K562 (cell line): ENCODE measurements around the gene METRN. TPM values are rescaled to one million over a fixed set of nuclear protein-coding genes. Genes with fewer than 3 reads are reported as not detected.

Experiments
- BRD4 ChIP-seq: fragments of 200-600 bp; sonication (generic); IDR thresholded peaks from 2 replicates; pipeline ENCODE4 v1.6.1; 2017; ENCODE audit warnings: inconsistent platforms
- CBX5 ChIP-seq: IDR thresholded peaks from 2 replicates; pipeline ENCODE4 v1.6.1; 2014; ENCODE audit warnings: low read depth, borderline replicate concordance
- FOXJ2 ChIP-seq: fragments of 200-800 bp; sonication (Bioruptor generic); IDR thresholded peaks from 2 replicates; pipeline ENCODE4 v1.6.1; 2016; ENCODE audit warnings: missing genetic modification characterization, missing compliant biosample characterization
- HMGN3 ChIP-seq: IDR thresholded peaks from 2 replicates; pipeline ENCODE4 v1.6.1; 2011; ENCODE audit warnings: borderline replicate concordance, low read depth, mild to moderate bottlenecking, mixed read lengths, low read length; ENCODE audit not compliant: insufficient read length; ENCODE audit errors: extremely low read depth
- KAT8 ChIP-seq: fragments of 450-650 bp; IDR thresholded peaks from 2 replicates; pipeline ENCODE4 v1.6.1; 2016; ENCODE audit warnings: low read depth, mild to moderate bottlenecking
- LEF1 ChIP-seq: fragments of 450-650 bp; IDR thresholded peaks from 2 replicates; pipeline ENCODE4 v1.6.1; 2016; ENCODE audit warnings: mild to moderate bottlenecking
- NCOR1 ChIP-seq: fragments of 450-650 bp; IDR thresholded peaks from 2 replicates; pipeline ENCODE4 v1.6.1; 2016; ENCODE audit warnings: mild to moderate bottlenecking, moderate library complexity
- PHB ChIP-seq: fragments of 250-450 bp; sonication (Bioruptor Pico); IDR thresholded peaks from 2 replicates; pipeline ENCODE4 v1.5.0; 2021
- PURB ChIP-seq: sonication (generic); formaldehyde crosslinking; IDR thresholded peaks from 2 replicates; pipeline ENCODE4 v1.9.0; 2021; ENCODE audit warnings: low read depth, mild to moderate bottlenecking, missing genetic modification reagents
- RB1 ChIP-seq: fragments of 450-650 bp; IDR thresholded peaks from 2 replicates; pipeline ENCODE4 v1.6.1; 2017; ENCODE audit warnings: low read depth, mild to moderate bottlenecking
- RBM17 ChIP-seq: fragments of 200-400 bp; formaldehyde crosslinking; IDR thresholded peaks from 2 replicates; pipeline ENCODE4 v1.6.1; 2017; ENCODE audit warnings: low read depth, mild to moderate bottlenecking, low read length, borderline replicate concordance
- SAFB2 ChIP-seq: fragments of 200-400 bp; formaldehyde crosslinking; IDR thresholded peaks from 2 replicates; pipeline ENCODE4 v1.6.1; 2018; ENCODE audit warnings: borderline replicate concordance, low read length, low read depth, moderate library complexity; ENCODE audit not compliant: severe bottlenecking
- SMARCA5 ChIP-seq: fragments of 450-650 bp; IDR thresholded peaks from 2 replicates; pipeline ENCODE4 v1.6.1; 2016
- SMC3 ChIP-seq: conservative IDR thresholded peaks from 2 replicates; pipeline ENCODE4 v1.6.1; 2011; ENCODE audit warnings: low read depth, low read length, improper control_type of control experiment; ENCODE audit not compliant: insufficient read depth
- STAT5B ChIP-seq: fragments of 250-450 bp; sonication (Bioruptor Pico); IDR thresholded peaks from 2 replicates; pipeline ENCODE4 v1.8.0; 2021; ENCODE audit warnings: mild to moderate bottlenecking, inconsistent platforms
- TCFL5 ChIP-seq: fragments of 250-450 bp; sonication (Bioruptor Pico); conservative IDR thresholded peaks from 2 replicates; pipeline ENCODE4 v1.6.1; 2021; ENCODE audit warnings: mild to moderate bottlenecking, moderate library complexity, matching md5 sums
- TFAM ChIP-seq: fragments of 250-450 bp; sonication (Bioruptor Pico); conservative IDR thresholded peaks from 2 replicates; pipeline ENCODE4 v1.5.0; 2021; ENCODE audit warnings: mild to moderate bottlenecking, moderate library complexity
- XRCC4 ChIP-seq: IDR thresholded peaks from one replicate; pipeline ENCODE4 v1.6.1; 2011; ENCODE audit not compliant: insufficient read depth, insufficient read length; ENCODE audit errors: extremely low read depth
- ZBTB1 ChIP-seq: sonication (generic); formaldehyde crosslinking; IDR thresholded peaks from 2 replicates; pipeline ENCODE4 v1.8.1; 2023; ENCODE audit warnings: missing genetic modification reagents, low read depth, mild to moderate bottlenecking, borderline replicate concordance
- ZKSCAN1 ChIP-seq: fragments of 150-350 bp; IDR thresholded peaks from 2 replicates; pipeline ENCODE4 v1.6.1; 2016; ENCODE audit warnings: low read depth, low read length
- ZNF133 ChIP-seq: fragments of 250-450 bp; sonication (Bioruptor Pico); IDR thresholded peaks from 2 replicates; pipeline ENCODE4 v1.4.0; 2020; ENCODE audit warnings: mild to moderate bottlenecking
- ZNF316 ChIP-seq: fragments of 450-650 bp; IDR thresholded peaks from 2 replicates; pipeline ENCODE4 v1.6.1; 2016
- polyA plus RNA-seq, 8 experiments: library from polyadenylated mRNA; depleted of rRNA in 4 of 8; stranded (reverse) in 5 of 8; unstranded in 3 of 8; fragments of >200 nt; fragmentation: Nextera tagmentation in 2 of 8; fragmentation: Illumina TruSeq in 1 of 8; extraction: Ambion mirVana in 2 of 8; extraction: Trizol in 1 of 8; gene quantifications; 2 replicates each; pipeline versions ENCODE4 v1.2.1 to v1.2.3, GENCODE V29; 2011 to 2014; ENCODE audit warnings: inconsistent platforms in 1 of 8, missing spikeins in 1 of 8
- total RNA-seq, 7 experiments: library from RNA; depleted of rRNA in 6 of 7; stranded (reverse); fragments of >200 nt in 6 of 7; fragmentation: Illumina TruSeq in 2 of 7; extraction: Trizol in 2 of 7; gene quantifications; 2 replicates each; pipeline versions ENCODE4 v1.2.1 to v1.2.3, GENCODE V29; 2011 to 2021; ENCODE audit warnings: low replicate concordance in 1 of 7
- TF ChIP-seq, protein P1 (sequence below): fragments of 250-450 bp; sonication (Bioruptor Pico); IDR thresholded peaks from 2 replicates; pipeline ENCODE4 v1.5.0; 2021; ENCODE audit warnings: mild to moderate bottlenecking, borderline replicate concordance
- TF ChIP-seq, protein P2 (sequence below): fragments of 250-450 bp; sonication (Bioruptor Pico); IDR thresholded peaks from 2 replicates; pipeline ENCODE4 v1.8.0; 2022; ENCODE audit warnings: moderate library complexity, mild to moderate bottlenecking, inconsistent platforms
- TF ChIP-seq, protein P3 (sequence below): IDR thresholded peaks from 2 replicates; pipeline ENCODE4 v1.6.1; 2016; ENCODE audit warnings: missing genetic modification characterization, missing compliant biosample characterization
- TF ChIP-seq, protein P4 (sequence below): sonication (generic); formaldehyde crosslinking; IDR thresholded peaks from 2 replicates; pipeline ENCODE4 v1.9.0; 2022; ENCODE audit warnings: mild to moderate bottlenecking, missing genetic modification reagents

METRN gene
- total and polyA plus RNA-seq, 9 of the 15 experiments (the other 6 are each of a cell fraction or from before 2014, with no cell fraction given) = 0.20 to 89.8 (median 15.4) TPM

DNA sequence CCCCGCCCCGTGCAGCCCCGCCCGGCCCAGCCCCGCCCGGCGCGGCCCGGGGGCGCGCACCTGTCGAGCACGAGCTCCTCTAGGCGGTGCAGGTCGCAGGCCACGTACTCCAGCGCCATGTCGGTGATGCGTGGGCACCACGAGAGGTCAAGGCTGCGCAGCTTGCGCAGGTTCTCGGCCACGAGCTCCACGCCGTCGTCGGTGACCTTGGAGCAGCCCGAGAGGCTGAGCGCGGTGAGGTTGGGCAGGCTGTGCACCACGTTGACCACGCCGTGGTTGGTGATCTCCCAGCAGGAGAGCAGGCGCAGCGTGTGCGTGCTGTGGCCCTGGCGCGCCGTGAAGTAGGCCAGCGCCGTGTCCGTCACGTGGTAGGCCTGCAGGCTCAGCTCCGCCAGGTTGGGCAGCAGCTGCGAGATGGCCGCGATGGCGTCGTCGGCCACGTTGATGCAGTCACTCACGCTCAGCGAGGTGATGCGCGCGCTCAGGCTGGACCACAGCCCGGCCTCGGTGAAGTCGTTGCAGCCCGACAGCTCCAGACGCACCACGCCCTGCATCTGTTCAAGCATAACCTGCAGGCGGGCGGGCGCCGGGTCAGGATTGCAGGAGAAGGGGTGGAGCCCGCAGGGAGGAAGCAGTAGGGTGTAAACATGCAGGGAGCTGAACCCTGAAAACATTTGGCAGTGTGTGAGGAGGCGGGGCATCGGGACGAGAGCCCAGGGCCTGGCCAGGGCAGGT, 19.4 kb upstream of the METRN start (continued):
- TF ChIP-seq, protein P1, sequence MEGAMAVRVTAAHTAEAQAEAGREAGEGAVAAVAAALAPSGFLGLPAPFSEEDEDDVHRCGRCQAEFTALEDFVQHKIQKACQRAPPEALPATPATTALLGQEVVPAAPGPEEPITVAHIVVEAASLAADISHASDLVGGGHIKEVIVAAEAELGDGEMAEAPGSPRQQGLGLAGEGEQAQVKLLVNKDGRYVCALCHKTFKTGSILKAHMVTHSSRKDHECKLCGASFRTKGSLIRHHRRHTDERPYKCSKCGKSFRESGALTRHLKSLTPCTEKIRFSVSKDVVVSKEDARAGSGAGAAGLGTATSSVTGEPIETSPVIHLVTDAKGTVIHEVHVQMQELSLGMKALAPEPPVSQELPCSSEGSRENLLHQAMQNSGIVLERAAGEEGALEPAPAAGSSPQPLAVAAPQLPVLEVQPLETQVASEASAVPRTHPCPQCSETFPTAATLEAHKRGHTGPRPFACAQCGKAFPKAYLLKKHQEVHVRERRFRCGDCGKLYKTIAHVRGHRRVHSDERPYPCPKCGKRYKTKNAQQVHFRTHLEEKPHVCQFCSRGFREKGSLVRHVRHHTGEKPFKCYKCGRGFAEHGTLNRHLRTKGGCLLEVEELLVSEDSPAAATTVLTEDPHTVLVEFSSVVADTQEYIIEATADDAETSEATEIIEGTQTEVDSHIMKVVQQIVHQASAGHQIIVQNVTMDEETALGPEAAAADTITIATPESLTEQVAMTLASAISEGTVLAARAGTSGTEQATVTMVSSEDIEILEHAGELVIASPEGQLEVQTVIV (CRISPR knock-in tag) = no peak
- TF ChIP-seq HMGN3 = peak; percentile 18
- no peak for TF ChIP-seq TCFL5 (CRISPR knock-in tag)
- TF ChIP-seq STAT5B = no peak
- TF ChIP-seq, protein P2, sequence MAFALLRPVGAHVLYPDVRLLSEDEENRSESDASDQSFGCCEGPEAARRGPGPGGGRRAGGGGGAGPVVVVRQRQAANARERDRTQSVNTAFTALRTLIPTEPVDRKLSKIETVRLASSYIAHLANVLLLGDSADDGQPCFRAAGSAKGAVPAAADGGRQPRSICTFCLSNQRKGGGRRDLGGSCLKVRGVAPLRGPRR (CRISPR knock-in tag) = no peak
- 0 out of 2 replicates have a peak, but pooled peaks have one; percentile 25 for TF ChIP-seq SMARCA5
- no peak for TF ChIP-seq KAT8
- no peak for TF ChIP-seq NCOR1
- no peak for TF ChIP-seq SMC3
- TF ChIP-seq ZBTB1 = peak; percentile 52; the same call in 1 of the 2 replicates
- no peak for TF ChIP-seq ZNF133 (CRISPR knock-in tag)
- no peak for TF ChIP-seq PURB (CRISPR knock-in tag)
- 0 out of 2 replicates have a peak, but pooled peaks have one; percentile 18 for TF ChIP-seq RB1
- TF ChIP-seq TFAM (CRISPR knock-in tag) = no peak
- TF ChIP-seq CBX5 = no peak
- TF ChIP-seq ZKSCAN1 = 0 out of 2 replicates have a peak, but pooled peaks have one; percentile 24
- TF ChIP-seq SAFB2 = no peak
- TF ChIP-seq LEF1 = no peak
- no peak for TF ChIP-seq BRD4
- TF ChIP-seq XRCC4 = no peak
- TF ChIP-seq, protein P3, sequence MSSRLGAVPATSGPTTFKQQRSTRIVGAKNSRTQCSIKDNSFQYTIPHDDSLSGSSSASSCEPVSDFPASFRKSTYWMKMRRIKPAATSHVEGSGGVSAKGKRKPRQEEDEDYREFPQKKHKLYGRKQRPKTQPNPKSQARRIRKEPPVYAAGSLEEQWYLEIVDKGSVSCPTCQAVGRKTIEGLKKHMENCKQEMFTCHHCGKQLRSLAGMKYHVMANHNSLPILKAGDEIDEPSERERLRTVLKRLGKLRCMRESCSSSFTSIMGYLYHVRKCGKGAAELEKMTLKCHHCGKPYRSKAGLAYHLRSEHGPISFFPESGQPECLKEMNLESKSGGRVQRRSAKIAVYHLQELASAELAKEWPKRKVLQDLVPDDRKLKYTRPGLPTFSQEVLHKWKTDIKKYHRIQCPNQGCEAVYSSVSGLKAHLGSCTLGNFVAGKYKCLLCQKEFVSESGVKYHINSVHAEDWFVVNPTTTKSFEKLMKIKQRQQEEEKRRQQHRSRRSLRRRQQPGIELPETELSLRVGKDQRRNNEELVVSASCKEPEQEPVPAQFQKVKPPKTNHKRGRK = no peak
- TF ChIP-seq, protein P4, sequence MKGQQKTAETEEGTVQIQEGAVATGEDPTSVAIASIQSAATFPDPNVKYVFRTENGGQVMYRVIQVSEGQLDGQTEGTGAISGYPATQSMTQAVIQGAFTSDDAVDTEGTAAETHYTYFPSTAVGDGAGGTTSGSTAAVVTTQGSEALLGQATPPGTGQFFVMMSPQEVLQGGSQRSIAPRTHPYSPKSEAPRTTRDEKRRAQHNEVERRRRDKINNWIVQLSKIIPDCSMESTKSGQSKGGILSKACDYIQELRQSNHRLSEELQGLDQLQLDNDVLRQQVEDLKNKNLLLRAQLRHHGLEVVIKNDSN (CRISPR knock-in tag) = peak; percentile 96
- TF ChIP-seq PHB = no peak
- TF ChIP-seq RBM17 = no peak
- 0 out of 2 replicates have a peak, but pooled peaks have one; percentile 20 for TF ChIP-seq FOXJ2 (tag)
- TF ChIP-seq ZNF316 = peak; percentile 5; the same call in 1 of the 2 replicates
